NOMO-1 treated with DMSO at 0.1 percent for 48 hours (cell line): ENCODE measurements around the gene CPA4.
"Not testable (repeated sequence)": the region's sequence is repeated elsewhere in the genome, so short reads cannot be mapped to it uniquely, and the experiment has no call there.

Source experiments
- DNase-seq: peaks from one replicate; lab custom pipeline; 2025; ENCODE audit not compliant: unreplicated experiment; lab: John Stamatoyannopoulos, UW

CPA4 gene

DNA sequence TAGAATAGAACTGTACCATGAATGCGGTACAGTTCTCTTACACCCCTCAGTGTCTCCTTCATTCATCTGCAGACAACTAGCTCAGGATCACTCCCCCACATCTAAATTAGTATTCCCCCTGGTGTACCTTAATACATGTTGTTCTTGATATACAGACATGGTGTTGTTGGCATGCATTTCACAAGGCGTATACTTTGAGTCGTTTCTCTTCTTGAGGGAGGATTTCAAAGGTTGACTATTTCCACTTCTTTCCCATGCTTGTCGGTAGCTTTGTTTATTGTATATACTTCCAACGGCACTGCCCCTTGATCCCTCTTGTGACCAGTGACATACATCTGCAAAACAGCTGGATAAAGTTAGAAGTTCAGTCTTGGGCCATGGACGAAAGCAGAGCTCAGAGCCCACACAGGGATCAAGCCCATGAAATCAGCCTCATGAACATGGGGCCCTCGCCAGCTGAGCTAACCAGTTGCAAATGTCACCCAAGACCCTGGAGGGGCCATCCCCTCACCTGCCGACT lies 8.6 kb downstream of the CPA4 start:
- no peak for DNase-seq

DNA sequence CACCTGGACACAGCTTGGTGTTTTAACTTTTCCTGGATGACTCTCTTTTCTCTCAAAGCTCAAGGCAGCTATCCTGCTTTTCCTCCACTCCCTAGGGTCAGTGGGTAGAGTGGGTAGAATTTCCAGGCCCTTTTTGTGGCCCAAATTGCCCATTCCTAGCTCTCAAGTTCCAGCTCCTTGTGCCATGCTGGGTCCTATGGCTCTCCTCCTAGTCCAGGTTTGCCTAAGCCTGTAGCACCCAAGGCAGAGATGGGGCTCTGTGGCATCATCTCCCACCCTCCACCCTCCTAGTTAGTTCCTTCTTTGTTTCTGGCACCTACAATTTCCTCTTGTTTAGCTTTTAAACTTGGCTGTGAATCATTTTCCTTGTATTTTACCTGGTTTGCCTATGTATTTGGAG lies 9.7 kb downstream of the CPA4 start:
- no peak for DNase-seq

DNA sequence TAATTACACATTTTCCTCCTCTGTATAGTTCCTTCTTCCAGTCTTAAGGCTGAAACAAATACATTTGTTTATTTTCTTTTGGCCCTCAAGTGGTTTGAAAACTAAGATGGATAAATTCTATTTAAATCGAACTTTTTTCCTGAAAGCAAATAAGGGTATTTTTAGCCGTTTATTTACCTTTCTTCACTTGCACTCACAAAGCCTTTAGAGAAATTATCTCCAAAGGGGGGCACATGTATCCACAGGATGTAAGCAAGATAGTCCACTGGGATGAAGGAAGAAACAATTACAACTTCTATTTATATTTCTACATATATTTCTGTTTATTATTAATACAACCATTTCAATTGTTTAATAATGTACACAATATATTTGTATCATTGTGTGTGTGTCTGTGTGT lies 10.2 kb downstream of the CPA4 start:
- DNase-seq: no peak

DNA sequence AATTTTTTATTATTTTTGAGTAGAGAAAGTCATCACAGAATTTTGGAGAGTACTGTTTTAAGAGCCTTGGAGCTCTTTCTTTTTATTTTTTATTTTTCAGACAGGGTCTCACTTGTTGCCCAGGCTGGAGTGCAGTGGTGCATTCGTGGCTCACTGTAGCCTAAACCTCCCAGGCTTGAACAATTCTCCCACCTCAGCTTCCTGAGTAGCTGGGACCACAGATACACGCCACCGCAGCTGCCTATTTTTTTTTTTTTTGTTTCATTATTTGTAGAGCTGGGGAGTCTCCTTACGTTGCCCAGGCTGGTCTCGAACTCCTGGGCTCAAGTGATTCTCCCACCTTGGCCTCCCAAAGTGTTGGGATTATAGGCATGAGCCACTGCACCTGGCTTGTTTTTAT lies 10.6 kb downstream of the CPA4 start:
- no peak for DNase-seq

DNA sequence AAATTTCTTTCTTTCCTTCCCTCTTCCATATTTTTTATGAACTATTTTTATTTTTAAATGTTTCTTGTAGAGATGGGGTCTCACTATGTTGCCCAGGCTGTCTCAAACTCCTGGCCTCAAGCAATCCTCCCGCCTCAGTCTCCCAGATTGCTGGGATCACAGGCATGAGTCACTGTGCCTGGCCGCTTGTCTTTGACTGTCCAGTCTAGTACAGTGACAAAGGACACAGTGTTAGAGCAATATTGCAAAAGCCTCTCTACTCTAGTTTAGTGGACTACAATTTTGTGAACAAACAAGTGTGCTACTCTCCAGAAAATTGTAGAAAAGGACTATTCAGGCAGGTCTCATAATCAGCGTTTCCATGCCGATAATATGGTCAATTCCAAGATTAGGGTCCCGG lies 11.0 kb downstream of the CPA4 start:
- DNase-seq: no peak

DNA sequence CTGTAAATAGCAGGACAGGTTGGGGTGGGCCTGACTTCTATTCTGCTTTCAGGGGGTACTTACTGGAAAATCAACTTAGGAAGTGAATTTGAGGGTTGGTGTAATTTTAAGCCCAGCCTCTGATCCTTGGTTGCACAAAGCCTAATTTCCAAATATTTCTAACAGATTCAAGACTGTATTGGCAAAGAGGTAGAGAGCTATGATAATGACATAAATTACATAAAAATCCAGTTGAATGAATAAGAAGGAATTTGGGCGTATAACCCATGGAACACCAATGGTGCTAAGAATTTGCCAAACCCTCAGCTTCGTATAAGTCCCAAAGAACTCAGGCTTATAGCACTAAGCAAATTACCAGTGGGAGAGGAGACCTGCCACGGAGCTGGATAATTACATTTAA lies 11.9 kb downstream of the CPA4 start:
- no peak for DNase-seq

DNA sequence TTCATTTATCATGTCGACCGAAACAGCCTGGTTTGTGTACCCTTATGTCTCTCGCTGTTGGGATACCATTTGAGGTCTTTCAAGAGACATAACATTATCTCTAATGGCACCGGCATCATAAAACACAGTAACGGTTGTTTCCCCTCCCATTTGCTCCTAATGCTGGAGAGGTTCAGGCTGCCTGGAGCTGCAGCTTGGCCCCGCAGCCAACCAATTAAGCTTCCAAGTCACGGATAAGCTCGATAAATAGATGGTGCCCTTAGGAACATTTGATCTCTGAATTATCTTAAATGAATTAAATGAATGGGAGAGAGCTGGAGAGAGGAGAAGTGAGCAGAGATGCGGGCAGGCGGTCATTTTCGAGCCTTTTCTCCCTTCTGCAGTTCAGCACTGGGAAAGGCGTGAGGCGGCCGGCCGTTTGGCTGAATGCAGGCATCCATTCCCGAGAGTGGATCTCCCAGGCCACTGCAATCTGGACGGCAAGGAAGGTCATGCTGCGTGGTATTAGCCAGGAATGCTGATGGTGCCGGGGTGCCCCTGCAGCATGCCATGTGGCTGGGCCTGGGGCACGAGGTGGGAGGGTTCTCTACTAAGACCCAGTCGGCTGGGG lies 12.6 kb downstream of the CPA4 start:
- DNase-seq: no peak

DNA sequence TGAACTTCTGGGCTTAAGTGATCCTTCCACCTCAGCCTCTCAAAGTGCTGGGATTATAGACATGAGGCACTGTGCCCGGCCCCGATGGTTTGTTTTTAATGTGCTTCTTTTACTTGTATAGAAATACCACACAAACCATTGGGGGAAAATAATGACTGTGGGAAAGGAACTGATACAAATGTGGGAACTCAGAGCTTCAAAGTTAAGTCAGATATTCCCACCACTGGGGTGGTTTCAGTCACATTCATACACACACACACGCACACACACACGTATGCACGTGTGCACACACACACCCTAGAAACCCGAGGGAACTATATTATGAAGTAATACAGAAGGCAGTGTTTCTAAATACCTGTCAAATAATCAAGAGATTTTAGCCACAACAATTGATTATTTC lies 17.0 kb downstream of the CPA4 start:
- no peak for DNase-seq

DNA sequence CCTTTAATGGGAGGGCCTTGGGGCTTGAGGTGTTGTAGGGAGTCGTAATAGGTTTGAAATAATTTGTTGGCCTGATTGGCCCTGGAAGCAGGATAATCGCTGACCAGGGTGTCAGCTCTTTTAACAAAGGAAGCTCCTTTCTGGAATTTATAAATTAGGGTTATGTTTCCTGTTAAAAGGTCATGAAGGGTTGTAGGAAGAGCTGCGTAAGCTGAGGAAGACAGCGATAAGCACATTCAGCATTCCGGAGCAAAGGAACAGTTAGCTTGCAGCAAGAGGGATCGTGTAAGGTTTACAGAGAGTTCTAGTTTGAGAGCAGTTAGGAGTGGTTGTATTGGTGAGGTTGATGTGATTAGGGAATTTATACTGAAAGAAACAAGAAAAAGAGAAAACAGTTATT lies 21.3 kb downstream of the CPA4 start:
- no peak for DNase-seq

DNA sequence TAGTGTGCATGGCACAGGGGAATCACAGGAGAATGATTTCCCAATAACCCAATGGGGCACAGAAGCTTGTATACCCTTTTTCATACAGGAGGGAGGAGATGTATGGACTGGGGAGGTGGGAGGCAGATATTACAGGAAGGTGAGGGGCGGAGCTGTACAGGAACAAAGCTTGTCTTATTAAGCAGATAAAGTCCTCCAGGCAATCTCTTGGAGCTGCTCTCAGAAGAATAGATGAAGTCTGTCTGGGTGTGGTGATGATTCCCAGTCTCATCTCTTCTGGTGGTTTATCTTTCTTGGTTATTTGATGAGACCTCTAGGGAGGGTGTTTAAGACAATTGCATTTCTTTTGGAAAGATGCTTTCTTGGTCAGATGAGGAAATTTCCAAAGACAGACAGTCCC lies 26.6 kb downstream of the CPA4 start:
- no peak for DNase-seq

DNA sequence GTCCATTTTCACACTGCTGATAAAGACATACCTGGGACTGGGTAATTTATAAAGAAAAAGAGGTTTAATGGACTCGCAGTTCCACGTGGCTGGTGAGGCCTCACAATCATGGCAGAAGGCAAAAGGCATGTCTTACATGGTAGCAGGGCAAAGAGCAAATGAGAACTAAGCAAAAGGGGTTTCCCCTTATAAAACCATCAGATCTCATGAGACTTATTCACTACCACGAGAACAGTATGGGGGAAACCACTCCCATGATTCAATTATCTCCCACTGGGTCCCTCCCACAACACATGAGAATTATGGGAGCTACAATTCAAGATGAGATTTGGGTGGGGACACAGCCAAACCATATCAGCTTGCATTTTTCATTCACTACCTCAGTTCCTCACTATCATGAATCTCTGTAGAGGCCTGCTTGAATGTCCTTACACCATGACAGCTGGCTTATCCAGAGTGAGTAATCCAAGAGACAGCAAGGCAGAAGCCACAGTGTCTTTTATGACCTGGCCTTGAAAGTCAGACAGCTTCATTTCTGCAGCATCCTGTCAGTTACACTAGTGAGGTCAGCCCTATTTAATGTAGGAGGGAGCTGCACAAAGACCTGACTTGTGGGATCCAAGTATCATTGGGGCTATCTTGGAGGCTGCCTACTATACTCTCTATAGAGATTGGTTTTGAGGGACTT lies 28.7 kb downstream of the CPA4 start:
- not testable (repeated sequence) for DNase-seq

DNA sequence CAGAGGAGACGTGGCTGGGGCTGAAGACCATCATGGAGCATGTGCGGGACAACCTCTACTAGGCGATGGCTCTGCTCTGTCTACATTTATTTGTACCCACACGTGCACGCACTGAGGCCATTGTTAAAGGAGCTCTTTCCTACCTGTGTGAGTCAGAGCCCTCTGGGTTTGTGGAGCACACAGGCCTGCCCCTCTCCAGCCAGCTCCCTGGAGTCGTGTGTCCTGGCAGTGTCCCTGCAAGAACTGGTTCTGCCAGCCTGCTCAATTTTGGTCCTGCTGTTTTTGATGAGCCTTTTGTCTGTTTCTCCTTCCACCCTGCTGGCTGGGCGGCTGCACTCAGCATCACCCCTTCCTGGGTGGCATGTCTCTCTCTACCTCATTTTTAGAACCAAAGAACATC lies 29.7 kb downstream of the CPA4 start:
- DNase-seq: no peak

DNA sequence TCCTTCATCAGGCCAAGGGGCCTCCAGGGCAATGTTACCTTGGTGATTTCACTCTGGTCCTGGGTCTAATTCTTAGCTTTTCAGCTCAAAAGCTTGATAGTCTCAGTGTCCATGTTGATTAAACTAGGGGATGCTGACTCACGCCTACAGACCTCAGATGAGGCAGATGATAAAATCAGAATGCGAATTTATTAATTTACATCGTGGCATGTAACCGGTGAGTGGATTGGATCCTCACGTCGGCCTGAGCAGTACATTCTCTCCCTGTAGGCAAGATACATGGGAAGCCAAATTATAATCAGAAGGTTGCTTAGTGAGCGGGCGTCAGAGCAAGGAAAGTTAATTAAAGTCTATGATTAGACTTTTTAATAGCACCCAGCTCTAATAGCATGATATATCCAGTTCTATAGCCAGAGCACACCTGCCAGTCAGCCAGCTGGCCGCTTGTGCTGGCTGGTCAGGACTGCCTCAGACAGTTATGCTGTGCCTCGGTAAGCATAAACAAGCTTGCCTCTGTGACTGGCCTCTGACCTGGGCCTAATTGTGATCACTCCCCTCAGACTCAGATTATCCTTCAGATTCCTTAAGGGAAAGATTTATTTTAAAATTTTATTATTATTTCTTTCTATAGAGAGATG lies 31.5 kb downstream of the CPA4 start:
- no peak for DNase-seq

DNA sequence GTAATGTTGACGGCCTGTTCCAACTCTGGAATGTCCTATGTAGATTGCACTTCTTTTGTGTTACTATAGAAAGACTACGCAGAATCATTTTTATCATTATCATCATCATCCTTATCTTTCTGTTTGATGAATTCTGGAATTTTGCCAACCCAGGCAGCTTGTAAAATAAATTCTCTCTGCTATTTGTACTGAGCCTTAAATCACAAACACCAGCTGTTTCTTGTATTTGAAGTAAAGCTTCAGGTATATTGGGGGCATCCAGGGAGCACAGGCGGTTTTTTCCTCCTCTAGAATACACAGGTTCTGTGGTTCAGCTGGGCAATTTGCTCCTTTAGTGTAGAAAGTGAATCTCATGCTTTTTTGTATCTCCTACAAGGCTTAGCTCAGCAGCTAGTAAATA lies 36.7 kb downstream of the CPA4 start:
- DNase-seq: no peak

DNA sequence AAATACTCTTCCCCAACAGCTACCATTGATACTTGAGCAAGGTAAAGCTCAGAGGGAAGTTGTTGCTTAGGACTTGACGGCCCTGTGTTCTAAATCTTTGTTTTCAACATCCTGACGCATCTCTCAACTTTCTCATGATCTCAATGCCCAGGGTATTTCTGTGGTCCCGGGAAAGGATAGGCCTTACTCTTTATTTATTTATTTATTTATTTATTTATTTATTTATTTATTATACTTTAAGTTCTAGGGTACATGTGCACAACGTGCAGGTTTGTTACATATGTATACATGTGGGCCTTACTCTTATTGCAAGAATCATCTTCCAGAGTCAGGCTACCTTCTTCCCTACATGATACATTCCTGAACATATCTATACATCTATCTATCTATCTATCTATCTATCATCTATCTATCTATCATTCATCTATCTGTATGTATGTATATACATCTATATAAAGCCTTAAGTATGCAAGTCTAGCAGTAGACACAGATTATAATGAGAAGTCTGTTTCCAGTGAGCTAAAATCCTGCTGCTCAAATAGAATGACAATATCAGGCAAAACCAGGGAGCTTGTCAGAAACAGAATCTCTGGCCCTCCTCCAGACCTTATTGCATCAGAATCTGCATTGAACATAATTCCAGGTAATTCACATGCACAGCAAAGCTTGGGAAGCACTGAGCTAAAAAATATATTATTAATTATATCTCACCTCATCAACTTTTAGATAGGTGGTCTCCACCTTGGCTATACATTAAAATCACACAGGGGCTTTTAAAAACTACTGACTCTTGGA lies 39.5 kb downstream of the CPA4 start:
- DNase-seq: no peak

DNA sequence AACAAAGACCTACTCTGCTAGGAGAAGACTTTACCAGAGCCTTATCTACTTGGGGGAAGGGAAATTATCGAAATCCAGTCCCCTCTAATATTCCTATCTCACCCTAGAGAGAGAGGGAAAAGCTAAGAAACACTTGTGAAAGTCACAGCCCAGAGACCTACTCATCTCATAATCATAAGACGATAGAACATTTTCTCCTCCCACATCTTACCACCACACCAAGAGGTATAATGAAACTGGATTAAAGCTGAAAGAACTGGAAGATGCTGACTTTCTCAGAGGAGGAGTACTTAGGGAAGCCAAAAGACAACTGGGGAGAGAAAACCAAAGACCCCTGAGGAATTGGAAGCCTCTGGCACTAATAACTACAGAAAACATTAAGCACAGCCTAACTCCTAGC lies 40.9 kb downstream of the CPA4 start:
- no peak for DNase-seq

DNA sequence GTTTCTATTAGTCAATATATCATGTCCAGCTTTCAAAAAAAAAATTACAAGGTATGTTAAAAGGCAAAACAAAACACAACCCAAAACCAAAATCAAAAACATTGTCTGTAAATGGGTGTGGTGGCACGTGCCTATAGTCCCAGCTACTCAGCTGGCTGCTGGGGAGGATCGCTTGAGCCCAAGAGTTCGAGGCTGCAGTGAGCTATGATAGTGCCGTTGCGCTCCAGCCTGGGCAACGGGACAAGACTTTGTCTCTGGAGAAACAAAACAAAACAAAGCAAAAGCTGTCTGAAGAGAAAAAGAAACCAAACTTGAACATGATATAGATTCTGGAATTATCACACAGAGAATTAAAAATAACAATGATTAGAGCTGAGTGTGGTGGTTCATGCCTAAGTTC lies 41.3 kb downstream of the CPA4 start:
- DNase-seq: no peak

DNA sequence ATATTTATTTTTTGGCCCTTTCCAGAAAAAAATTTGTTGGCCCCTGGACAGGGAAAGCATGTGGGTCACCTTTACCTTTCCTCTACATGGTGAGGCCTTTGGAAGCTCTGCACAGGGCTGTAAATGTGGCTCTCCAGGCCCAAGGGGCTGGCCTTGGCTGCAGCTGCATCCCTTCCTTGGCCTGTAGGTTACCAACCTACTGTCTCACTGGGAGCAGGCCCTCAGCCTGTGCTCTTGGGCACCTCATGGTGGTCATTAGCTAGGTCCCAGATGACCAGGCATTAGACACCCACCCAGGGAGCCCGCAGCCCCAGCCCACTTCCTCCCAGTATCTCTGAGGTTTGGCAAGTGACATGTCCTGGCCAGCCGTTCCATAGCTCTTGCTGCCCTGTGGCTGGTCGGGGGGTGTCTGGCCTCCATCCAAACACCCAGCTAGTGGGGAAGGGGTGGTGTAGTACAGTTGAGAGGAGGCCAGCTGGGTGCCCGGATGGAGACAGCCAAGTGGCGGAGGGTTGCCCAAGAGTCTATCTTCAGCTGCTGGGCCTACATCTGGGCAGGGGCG lies 44.5 kb downstream of the CPA4 start:
- DNase-seq: no peak

DNA sequence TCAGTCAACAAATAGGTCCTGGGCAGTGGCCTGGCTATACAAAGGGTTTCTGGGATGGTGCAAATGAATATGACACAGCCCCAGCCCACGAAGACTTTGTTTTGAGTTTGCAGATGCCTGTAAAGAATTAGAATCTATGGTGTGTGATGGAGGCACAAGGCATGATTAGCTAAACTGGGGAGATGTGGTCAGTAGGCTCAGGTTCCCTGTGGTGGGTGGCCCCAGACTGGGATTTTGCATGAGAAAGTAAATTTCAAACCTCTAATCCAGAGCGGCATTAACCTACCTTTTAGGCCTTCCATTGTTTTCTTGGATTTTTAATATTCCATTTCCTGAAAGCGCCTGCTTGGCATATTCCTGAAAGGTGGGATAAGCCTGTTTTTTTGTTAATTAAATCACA lies 45.3 kb downstream of the CPA4 start:
- no peak for DNase-seq

DNA sequence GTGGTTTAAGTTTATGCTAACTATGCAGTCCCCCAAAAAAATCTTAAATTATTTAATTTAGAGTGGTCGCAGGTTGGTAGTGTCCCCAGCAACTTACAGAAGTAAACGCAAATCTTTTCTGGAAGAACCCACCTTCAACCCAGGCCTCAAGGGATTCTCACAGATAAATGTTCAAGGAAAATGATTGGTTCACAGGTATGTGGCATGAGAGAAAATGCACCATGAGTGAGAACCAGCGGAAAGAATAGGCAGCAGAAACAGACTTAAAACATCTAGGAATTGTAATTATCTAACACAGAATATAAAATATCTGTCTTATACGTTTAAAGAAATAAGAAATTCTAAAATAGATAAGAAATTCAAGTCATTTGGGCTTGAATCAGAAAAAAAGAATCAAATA lies 48.9 kb downstream of the CPA4 start:
- no peak for DNase-seq

DNA sequence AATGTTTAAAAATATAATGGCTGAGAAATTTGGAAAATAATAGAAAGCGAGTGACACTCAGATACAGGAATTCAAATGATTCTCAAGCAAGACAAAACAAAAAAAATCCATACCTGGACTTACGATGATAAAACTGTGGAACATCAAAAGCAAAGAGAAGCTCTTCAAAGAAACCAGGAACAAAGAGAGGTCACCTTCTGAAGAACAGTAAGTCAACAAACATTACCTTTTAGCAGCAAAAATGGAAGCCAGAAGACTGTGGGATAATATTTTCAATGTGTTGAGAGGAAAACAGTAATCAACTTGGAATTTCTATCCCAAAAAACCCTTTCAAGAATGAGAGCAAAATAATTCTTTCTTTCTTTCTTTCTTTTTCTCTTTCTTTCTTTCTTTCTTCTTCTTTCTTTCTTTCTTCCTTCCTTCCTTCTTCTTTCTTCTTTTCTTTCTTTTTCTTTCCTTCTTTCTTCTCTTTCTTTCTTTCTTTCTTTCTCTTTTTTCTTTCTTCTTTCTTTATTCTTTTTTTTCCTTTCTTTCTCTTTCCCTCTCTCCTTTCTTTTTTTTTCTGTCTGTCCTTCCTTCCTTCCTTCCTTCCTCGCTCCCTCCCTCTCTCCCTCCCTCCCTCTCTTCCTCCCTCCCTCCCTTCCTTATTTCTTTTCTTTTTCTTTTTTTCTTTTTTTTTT lies 49.9 kb downstream of the CPA4 start:
- no peak for DNase-seq
